ENCODE results near the gene SLC2A8.

The SLC2A8 gene

DNA sequence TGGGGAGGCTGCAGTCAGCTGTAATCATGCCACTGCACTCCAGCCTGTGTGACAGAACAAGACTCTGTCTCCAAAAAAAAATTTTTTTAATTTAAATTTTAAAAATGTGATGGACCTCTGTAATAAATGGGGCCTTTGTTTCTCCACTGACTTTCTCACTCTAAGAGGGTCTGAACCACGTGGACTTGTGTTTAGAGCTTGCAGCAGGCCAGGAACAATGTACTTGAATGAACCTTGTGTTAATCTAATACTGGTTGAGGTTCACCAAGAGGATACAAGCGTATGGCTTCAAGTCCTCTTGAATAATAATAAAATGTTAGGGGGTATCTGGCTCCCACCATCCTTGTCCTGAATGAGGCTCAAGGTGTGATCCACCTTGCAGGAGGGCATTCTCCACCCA is 14.4 kb upstream of the SLC2A8 start:
- DNase-seq: no peak

DNA sequence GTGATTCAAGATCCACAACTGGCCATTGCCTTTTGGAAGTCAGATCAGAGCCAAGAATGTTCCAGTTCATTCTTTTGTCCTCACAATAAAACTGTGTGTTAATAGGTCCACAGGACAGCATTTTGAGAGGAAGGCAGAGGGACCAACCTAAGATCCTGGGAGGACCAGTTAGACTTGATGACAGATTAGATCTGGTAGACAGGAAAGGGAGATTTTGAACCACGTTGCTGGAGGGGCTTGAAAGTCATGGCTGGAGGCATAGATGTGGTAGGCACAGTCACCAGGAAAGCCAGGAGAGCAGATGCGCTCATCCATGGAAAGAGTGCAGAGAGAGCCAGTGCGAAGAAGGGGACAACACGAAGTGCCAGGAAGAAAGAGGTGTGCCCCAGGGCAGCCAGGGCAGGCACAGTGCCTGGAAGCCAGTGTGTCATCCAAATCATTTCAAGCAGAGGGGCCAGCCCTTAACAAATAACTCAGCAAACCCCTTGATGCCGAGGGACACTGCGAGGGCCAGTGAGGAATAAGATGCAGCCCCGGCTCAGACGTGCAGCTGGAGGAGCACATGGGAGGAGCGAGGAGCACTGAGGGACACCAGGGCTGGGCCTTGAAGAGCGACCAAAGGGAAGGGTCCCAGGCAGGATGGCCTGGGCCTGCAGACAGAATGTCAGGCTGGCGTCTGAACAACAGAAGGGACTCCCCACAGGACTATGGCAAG is 12.8 kb upstream of the SLC2A8 start:
- no peak for DNase-seq

DNA sequence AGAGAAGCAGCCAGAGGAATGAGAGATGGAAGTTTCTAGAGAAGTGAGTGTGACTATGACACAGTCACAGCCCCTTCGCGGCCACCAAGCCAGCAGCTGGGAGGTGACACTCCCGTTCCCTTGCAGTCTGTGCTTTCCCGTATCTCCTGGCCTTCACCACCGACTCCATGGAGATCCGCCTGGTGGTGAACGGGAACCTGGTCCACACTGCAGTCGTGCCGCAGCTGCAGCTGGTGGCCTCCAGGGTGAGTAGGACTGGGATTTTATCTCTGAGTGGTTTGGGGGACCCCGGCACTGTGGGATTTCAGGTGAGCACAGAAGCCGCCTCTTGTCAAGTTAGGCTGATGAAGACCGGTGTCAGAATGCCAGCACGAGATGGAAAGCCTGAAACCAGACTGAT is 12.1 kb upstream of the SLC2A8 start:
- DNase-seq: no peak

DNA sequence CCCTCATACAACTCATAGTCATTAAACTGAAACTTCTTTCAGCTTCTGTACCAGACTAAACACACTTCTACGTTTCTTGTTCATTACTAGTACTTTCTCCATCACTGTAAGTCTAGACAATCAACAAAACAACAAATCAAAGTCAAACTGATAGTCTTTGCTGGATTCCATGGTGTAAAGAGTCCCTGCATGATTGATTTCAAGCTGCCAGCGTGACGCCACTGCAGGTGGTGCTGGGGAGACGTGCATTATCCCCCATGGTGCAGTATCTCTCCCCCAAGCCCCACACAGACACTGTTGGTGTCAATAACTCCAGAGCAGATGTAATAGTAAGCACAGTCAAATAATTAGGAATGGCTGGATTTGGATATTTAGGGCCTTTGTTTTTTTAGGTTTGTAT is 10.7 kb upstream of the SLC2A8 start:
- DNase-seq: no peak

DNA sequence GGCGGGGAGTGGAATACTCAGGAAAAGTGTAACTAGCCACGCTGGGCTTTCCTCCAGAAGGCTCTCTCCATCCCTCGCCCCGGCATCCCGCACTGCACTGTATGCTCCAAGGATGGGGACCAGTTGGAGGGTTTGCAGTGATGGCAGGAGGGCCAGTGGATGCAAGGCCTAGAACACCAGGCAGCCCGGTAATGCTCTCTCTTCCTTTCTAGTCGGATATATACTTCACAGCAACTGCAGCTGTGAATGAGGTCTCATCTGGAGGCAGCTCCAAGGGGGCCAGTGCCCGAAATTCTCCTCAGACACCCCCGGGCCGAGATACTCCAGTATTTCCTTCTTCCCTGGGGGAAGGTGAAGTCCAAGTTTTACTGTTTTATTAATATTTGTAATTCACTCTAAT is 10.0 kb upstream of the SLC2A8 start:
- DNase-seq: no peak

DNA sequence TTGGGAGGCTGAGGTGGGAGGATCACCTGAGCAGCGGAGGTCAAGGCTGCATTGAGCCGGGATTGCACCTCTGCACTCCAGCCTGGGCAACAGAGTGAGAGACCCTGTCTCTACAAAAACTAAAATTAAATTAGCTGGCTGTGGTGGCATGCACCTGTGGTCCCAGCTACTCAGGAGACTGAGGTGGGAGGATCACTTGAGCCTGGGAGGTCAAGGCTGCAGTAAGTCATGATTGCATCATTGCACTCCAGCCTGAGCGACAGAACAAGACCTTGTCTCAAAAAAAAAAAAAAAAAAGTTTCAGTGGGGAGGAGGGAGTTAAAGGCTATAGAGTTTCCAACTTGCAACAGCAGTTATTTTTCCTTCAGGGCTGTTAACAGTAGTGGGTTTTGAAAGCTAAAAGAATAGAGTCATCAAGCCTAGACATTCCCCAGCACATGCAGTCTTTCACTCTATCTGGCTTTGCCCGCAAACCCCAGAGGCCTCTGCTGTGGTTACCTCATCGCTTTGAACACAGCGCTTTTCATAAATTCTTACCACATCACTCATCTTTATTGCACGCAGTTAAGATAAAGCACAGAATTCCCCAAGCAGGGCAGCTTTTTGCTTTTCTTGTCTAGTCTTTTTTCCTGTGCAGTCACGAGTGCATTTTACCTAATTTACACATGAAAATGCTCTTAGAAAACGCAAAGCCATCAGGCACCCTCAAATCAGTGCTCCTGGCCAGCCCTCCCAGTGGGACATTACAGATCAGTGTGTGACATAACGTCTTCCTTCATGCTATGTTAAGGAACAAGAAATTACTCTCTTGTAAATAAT is 8.7 kb upstream of the SLC2A8 start:
- DNase-seq: peak; percentile 87

DNA sequence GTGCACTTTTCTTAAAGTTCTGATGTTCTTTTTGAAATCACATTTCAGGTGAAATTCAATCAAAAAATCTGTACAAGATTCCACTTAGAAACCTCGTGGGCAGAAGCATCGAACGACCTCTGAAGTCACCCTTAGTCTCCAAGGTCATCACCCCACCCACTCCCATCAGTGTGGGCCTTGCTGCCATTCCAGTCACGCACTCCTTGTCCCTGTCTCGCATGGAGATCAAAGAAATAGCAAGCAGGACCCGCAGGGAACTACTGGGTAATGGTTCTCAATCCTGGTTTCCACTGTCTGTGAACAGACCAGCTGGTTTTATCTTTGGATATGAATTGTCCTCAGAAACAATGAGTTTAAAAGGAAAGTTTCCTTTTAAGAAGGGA is 8.1 kb upstream of the SLC2A8 start:
- DNase-seq: no peak

DNA sequence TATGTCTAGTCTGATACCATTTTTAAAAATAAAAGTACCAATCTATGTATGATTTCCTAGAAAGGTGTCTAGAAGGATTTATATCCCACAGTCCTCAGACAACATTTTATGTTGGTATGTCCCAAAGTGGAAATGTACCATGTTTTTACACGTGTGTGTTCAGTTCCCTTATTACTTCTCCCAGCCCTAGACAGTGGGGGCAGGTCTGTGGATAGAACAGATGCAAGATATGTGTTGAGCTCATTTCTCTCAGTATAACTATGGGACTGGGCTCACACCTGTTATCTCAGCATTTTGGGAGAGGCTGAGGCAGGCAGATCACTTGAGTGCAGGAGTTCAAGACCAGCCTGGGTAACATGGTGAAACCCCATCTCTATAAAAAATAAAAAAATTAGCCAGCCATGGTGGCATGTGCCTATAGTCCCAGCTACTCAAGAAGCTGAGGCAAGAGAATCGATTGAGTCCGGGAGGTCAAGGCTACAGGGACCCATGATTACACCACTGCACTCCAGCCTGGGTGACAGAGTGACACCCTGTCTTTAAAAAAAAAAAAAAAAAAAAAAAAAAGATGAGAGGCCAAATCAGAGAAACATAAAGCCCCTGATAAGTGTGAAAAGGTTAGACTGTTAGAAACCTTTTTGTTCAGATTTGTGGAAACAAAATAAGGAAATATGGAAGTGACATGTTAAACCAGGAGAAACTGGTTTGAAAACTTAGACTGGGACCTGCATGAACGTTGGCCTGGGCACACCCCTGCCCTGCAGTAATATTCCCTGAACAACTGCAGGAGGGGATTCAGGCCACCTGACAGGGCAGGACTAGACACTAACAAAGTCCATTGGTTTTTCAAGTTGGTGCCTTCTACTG is 7.4 kb upstream of the SLC2A8 start:
- no peak for DNase-seq

DNA sequence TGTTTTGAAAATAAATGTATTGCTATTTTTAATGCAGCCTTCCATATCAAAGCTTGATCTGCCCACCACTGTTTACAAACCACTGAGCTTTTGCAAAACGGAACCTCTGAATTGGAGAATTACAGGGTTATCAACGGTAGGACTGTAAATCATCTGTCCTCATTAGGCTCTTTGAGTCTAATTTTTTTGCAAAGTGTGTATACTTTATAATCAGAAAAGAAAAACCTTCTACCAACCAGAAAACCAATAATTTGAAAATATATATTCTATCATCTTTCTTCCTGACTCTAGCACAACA is 6.8 kb upstream of the SLC2A8 start:
- DNase-seq: no peak

DNA sequence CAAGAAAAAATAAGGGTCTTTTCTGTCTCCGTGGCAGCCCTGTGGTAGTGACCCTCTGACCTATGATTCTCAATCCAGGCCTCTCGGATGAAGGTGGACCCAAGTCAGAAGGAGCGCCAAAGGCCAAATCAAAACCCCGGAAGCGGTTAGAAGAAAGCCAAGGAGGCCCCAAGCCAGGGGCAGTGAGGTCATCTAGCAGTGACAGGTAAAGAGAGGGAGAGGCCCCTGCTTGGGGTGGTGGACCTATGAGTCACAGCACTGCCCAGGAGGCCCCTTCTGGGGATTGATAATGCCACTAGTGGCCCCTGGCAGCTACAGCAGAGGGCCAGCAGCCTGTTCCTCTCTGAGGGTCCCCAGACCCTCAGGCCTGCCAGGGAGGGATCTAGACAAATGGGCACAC is 6.4 kb upstream of the SLC2A8 start:
- DNase-seq: no peak

DNA sequence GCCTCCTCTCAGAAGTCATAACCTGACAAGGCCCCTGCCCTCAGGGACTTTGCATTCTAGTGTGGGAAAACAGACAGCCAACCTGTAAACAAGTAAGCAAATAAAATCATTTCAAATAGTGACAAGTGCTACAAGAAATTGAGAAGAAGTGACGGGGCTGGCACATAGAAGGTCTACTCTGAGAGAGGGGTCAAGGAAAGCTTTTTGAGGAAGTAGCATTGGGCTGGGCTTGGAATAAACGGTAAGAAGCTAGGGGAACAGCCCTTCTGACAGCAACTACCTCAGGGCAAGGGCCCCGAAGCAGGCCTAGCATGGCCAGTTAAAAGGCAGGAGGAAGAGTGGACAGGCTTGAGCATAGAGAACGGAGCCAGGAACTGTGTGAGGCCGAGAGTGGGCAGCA is 4.8 kb upstream of the SLC2A8 start:
- DNase-seq: no peak

DNA sequence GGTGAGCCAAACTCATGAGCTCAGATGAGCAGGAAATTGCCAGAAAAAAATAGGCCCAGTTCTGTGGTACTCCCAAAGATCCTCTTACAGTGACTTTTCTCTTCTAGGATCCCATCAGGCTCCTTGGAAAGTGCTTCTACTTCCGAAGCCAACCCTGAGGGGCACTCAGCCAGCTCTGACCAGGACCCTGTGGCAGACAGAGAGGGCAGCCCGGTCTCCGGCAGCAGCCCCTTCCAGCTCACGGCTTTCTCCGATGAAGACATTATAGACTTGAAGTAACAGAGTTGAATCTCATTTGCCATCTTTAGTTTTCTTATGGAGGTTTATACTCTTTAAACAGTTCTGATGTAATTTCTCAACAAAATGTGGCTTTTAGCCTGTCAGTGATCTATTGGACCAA is 4.0 kb upstream of the SLC2A8 start:
- DNase-seq: no peak

DNA sequence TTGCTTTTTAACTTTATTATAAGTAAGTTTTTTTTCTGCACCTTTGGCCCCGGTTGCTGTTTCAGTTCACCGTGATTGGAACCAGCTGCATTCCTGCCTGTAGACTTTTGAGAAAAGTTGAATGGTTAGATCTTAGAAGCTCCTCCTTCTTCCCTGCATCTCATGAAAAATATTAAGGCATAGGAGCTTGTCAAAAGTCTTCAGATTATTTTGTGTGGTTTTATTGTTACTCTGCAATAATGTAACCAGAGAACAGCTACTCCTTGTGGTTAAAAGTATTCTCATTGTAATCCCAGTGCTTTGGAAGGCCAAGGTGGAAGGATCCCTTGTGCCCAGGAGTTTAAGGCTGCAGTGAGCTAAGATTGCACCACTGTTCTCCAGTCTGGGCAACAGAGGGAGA is 3.3 kb upstream of the SLC2A8 start:
- no peak for DNase-seq

DNA sequence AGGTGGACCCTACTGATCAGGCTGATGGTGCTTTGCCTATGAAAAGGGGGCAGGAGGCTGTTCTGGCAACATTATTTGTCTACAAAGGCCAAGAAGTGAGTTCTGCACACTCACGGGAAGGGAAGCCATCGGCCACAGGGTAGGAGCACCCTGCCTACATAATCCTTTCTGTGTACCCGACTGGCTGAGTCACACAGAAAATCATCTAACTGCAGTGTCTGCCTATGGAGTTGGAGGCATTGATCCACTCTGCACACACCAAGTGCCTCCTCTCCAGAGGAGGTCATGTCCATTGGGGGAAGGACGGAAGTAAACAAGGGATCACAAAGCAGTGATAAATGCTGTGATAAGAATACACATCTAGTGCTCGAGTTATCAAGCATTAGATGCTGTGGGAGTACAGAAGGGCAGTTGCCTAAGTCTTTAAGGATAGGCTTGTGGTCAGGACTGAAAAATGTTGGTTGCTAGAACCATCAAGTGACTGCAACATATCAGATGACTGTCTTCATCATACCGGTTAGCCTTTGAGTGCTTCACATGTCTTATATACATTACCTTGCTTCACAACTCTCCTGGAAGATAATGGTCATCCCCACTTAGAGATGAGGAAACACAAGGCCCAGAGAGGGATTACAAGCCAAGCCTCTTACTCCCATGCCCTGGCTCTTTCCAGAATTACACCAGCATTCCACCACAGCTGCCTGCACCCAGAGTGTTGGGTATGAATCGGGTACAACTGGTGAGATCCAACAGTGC is 1.3 kb upstream of the SLC2A8 start:
- no peak for DNase-seq

DNA sequence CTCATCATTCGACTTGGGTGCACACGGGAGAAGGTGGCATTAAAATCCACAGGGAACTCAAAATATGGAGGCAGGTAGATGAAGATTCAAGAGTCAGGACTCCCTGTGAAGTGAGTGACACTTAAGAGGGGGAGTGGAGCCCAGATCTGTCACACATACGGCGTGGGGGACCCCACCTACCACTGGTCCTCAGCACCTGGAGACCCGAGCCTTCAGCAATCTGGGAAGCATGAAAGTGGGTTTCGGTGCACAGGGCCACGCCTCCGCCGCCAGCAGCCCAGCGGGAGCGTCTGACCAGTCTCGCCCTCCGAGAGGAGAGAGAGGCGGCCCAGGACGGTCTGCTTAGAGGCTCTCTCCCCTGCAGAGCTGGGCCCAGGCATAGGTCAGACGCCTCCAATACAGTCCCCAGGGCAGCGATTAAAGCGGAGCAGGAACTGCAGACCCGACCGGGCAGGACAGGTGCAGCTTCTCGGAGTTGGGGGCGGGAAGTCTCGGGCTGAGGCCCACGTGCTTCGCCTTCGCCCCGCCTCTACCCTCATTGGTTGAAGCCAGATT is 639 bp upstream of the SLC2A8 start:
- no peak for DNase-seq

DNA sequence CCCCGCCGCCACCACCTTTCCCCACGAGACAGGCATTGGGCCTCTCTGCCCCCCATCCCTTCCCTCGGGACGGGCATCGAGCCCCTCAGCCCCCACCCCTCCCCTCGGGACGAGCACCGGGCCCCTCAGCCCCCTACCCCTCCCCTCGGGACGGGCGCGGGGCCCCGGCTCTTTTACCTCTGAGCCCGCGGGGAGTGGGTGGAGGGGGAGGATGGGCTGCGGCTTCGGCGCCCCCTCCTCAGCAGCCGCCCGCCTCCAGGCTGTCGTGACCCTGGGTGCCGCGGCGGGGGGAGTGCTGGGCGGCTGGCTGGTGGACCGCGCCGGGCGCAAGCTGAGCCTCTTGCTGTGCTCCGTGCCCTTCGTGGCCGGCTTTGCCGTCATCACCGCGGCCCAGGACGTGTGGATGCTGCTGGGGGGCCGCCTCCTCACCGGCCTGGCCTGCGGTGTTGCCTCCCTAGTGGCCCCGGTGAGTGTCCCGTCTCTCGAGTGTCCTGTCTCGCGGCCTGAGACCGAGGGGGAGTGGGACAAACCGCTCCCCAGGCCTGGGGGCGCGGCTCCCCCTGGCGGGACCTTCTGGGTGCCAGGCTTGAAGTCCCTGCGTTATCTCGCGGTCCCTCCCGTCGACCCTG is 791 bp downstream of the SLC2A8 start:
- peak; percentile 12 for DNase-seq

DNA sequence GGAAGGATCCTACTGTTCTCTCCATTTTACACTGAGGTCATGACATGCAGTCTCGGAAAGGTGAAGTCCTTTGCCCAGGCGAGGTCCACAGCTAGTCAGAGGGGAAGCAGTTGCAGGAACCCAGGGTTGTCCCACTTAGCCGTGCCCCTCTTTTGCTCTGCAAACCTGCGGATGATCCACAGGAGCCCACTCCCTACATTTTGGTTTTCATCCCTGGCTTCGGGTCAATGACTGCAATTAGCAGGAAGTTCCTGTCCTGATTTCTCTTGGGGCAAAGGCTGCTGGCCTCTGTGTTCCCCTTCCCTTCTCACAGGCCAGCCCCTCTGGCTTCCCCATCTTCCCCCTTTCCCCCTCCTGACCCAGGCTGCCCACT is 1.3 kb downstream of the SLC2A8 start:
- DNase-seq: no peak

DNA sequence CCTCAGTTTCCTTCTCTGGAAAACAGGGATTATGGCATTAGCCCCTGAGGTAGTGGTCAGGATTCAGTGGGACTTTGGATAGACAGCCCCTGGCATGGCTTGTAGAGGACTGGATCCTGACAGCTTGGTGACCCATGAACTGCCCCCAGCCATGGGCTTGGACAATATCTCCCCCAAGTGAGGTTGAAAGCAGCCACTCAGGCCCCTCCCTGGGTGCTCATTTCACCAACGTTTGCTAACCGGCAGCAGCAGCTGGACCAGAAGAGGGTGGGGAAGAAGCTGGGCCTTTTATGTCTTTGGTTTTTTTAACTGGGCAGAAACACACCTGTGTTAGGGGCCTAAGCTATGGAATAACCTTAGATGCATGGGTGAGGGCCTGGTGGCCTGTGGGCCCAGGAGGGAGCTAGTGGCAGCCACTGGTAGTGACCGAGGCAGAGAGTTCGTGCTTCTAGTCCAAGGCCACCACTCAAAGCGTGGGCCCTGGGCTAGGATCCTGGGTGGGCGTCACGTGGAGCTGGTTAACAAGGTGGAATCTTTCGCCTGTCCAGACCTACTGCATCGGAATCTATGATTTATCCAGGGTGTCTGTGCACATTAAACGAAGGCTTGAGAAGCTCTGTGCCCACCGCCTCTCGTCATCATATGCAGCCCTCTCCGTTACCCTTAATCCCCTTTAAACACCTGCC is 1.9 kb downstream of the SLC2A8 start:
- DNase-seq: no peak

DNA sequence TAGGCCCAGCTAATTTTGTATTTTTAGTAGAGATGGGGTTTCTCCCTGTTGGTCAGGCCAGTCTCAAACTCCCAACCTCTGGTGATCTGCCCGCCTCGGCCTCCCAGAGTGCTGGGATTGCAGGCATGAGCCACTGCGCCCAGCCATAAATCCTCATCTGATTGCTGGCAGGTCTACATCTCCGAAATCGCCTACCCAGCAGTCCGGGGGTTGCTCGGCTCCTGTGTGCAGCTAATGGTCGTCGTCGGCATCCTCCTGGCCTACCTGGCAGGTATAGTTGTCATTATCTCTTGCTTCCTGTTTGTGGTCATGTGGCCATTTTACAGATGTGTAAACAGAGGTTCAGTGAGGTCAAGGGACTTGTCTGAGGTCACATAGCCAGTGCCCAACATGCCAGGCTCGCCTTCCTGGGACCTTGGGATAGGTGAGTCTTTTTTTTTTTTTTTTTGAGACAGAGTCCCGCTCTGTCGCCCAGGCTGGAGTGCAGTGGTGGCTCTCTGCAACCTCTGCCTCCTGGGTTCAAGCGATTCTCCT is 2.8 kb downstream of the SLC2A8 start:
- DNase-seq: no peak

DNA sequence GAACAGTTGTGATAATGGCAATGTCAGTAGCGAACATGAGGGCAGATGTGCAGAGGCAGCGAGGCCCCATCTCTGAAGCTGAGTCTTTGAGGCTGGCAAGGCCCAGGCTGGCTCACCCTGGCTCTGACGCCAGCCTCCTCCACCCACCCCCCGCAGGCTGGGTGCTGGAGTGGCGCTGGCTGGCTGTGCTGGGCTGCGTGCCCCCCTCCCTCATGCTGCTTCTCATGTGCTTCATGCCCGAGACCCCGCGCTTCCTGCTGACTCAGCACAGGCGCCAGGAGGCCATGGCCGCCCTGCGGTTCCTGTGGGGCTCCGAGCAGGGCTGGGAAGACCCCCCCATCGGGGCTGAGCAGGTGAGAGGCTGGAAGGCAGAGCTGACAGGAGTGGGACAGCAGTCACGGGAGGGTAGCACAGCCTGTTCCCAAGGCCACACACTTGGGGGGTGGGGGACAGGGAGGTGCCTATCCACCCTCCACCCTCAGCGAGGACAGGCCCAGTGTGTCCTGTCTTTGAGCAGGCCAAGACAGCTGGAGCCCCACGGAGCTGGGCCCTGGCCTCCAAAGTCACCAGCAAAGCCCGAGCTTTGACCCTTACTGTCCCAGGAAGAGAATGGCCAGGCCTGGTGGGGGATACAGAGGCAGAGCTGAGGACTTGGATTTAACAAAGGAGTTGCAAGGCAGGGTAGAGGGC is 5.6 kb downstream of the SLC2A8 start:
- DNase-seq: no peak
